RWPE1 (cell line): Measurements from ENCODE around the gene EPHB2.

ENCODE experiments used
- CTCF ChIA-PET: fragments of 350-600 bp; sonication (Branson Sonifier 250); formaldehyde crosslinking; extraction: SDS; loops from one replicate; lab custom pipeline; 2021; lab: Yijun Ruan, JAX
- POLR2A ChIA-PET: fragments of 400-600 bp; formaldehyde crosslinking; extraction: SDS; loops from one replicate; lab custom pipeline; 2020; ENCODE audit warnings: antibody characterized with exemption; ENCODE audit not compliant: low non-redundant PET; lab: Yijun Ruan, JAX
- DNase-seq: peaks from one replicate; pipeline ENCODE4 v3.0.0; 2012; ENCODE audit warnings: low spot score
- H3K27ac ChIP-seq: fragments of 450-650 bp; 2 replicates; pipeline ENCODE4 v1.5.1; 2017
- CTCF ChIP-seq: fragments of 450-650 bp; conservative IDR thresholded peaks from 2 replicates; pipeline ENCODE4 v1.5.1; 2017; ENCODE audit warnings: low read depth, mild to moderate bottlenecking

EPHB2 gene

GRCh38 chr1:22798083-22798482 is 87.4 kb downstream of the EPHB2 start:
- H3K27ac ChIP-seq, result no peak overlapping the region
- TF ChIP-seq CTCF, result no peak
- ChIA-PET CTCF (interaction anchor here (0.6 kb wide), 1 partner anchor 390 kb away, joined by 3 read pairs; no protein-coding TSS in a partner anchor), POLR2A (no interaction called here)
- no peak for DNase-seq

GRCh38 chr1:22799971-22800370 is 89.3 kb downstream of the EPHB2 start:
- ChIA-PET CTCF (no interaction called here), POLR2A (no interaction called here)
- no peak overlapping the region for H3K27ac ChIP-seq
- no peak for TF ChIP-seq CTCF
- DNase-seq, result no peak

- TF ChIP-seq CTCF, result no peak
These were observed 90.0 kb downstream of the EPHB2 start for GRCh38 chr1:22800629-22801028.

GRCh38 chr1:22801347-22801746 is 90.7 kb downstream of the EPHB2 start:
- no peak for DNase-seq
- H3K27ac ChIP-seq, result no peak overlapping the region
- POLR2A ChIA-PET, result no interaction called here
- TF ChIP-seq CTCF, result no peak
- CTCF ChIA-PET, result interaction anchor here (0.7 kb wide), 1 partner anchor 16 kb away, joined by 3 read pairs; no protein-coding TSS in a partner anchor

More at GRCh38 chr1:22800629-22801028, 90.0 kb downstream of the EPHB2 start:
- CTCF ChIA-PET, result interaction anchor here (0.7 kb wide), 1 partner anchor 17 kb away, joined by 3 read pairs; no protein-coding TSS in a partner anchor
- DNase-seq, result no peak
- POLR2A ChIA-PET, result no interaction called here
- no peak overlapping the region for H3K27ac ChIP-seq

GRCh38 chr1:22801761-22802160 is 91.1 kb downstream of the EPHB2 start:
- H3K27ac ChIP-seq, result no peak overlapping the region
- DNase-seq, result no peak
- ChIA-PET CTCF (no interaction called here), POLR2A (no interaction called here)
- no peak for TF ChIP-seq CTCF

GRCh38 chr1:22803833-22804232 is 93.2 kb downstream of the EPHB2 start:
- peak overlapping the region; percentile 70 for H3K27ac ChIP-seq
- ChIA-PET POLR2A (no interaction called here), CTCF (interaction anchor here (0.6 kb wide), 1 partner anchor 68 kb away, joined by 4 read pairs; no protein-coding TSS in a partner anchor)
- no peak for DNase-seq
- no peak for TF ChIP-seq CTCF
